DOHH2 (cell line): ENCODE results near the gene ETV6.

Experiments used
- H3F3A ChIP-seq: fragments of 200-600 bp; sonication (generic), shearing (Covaris generic); 2 replicates; pipeline ENCODE4 v1.6.0; 2016; ENCODE audit warnings: antibody characterized with exemption, mild to moderate bottlenecking; ENCODE audit not compliant: control insufficient read depth, insufficient read depth
- H3K27ac ChIP-seq: fragments of 200-600 bp; sonication (generic); 2 replicates; pipeline ENCODE4 v1.5.1; 2014; ENCODE audit warnings: low read depth, mild to moderate bottlenecking, low read length, moderate library complexity
- H3K27me3 ChIP-seq: fragments of 200-600 bp; sonication (generic); 2 replicates; pipeline ENCODE4 v1.6.1; 2014; ENCODE audit warnings: mild to moderate bottlenecking, low read length, mixed read lengths; ENCODE audit not compliant: control insufficient read depth
- H3K36me3 ChIP-seq: fragments of 200-600 bp; sonication (generic); 2 replicates; pipeline ENCODE4 v1.6.1; 2014; ENCODE audit warnings: mild to moderate bottlenecking, low read length, moderate library complexity, mixed read lengths; ENCODE audit not compliant: control insufficient read depth
- H3K4me1 ChIP-seq: fragments of 200-600 bp; sonication (generic); 2 replicates; pipeline ENCODE4 v1.6.1; 2014; ENCODE audit warnings: mild to moderate bottlenecking, low read length, mixed read lengths; ENCODE audit not compliant: control insufficient read depth
- H3K4me2 ChIP-seq: fragments of 200-600 bp; sonication (generic); 2 replicates; pipeline ENCODE4 v1.6.0; 2014; ENCODE audit warnings: mild to moderate bottlenecking, low read length, moderate library complexity
- H3K4me3 ChIP-seq: fragments of 200-600 bp; sonication (generic); 2 replicates; pipeline ENCODE4 v1.5.1; 2014; ENCODE audit warnings: mild to moderate bottlenecking, low read length, mixed read lengths
- H3K79me2 ChIP-seq: fragments of 200-600 bp; sonication (generic); 2 replicates; pipeline ENCODE4 v1.6.1; 2014; ENCODE audit warnings: mild to moderate bottlenecking, low read length, mixed read lengths; ENCODE audit not compliant: control insufficient read depth
- H3K9me2 ChIP-seq: fragments of 200-600 bp; sonication (generic); replicated peaks from 2 replicates; pipeline ENCODE4 v1.6.1; 2014; ENCODE audit warnings: mild to moderate bottlenecking, low read length, mixed read lengths; ENCODE audit not compliant: control insufficient read depth
- H3K9me3 ChIP-seq: fragments of 200-600 bp; sonication (generic); 2 replicates; pipeline ENCODE4 v1.6.1; 2014; ENCODE audit warnings: antibody characterized with exemption, low read length, mixed read lengths; ENCODE audit not compliant: control insufficient read depth, insufficient read depth
- H4K20me1 ChIP-seq: fragments of 200-600 bp; sonication (generic); 2 replicates; pipeline ENCODE4 v1.6.0; 2014; ENCODE audit warnings: low read depth, mild to moderate bottlenecking, antibody characterized with exemption, low read length, moderate library complexity; ENCODE audit not compliant: control insufficient read depth, insufficient read depth
- CTCF ChIP-seq: fragments of 200-600 bp; sonication (generic); IDR thresholded peaks from one replicate; pipeline ENCODE4 v1.5.1; 2014; ENCODE audit warnings: antibody characterized with exemption, mild to moderate bottlenecking, low read depth, low read length; ENCODE audit not compliant: poor library complexity, severe bottlenecking
- EZH2phosphoT487 ChIP-seq: fragments of 200-600 bp; sonication (generic); IDR thresholded peaks from 2 replicates; pipeline ENCODE4 v1.6.1; 2017; ENCODE audit warnings: borderline replicate concordance, mild to moderate bottlenecking, antibody characterized with exemption, low read length, moderate library complexity, mixed read lengths

ETV6 gene

GRCh38 chr12:11834931-11835330, 185.5 kb downstream of the ETV6 start:
- Histone ChIP-seq H3K27ac (no peak overlapping the region), H3F3A (no peaks in the 10 kb centered on the region), H3K36me3 (no peaks in the 10 kb centered on the region), H3K4me3 (no peak overlapping the region), H3K4me2 (no peak overlapping the region), H3K9me2 (no peaks in the 10 kb centered on the region), H3K4me1 (peaks cover 46% of the 10 kb centered on the region), H3K27me3 (no peaks in the 10 kb centered on the region), H3K79me2 (no peaks in the 10 kb centered on the region), H3K9me3 (no peaks in the 10 kb centered on the region), H4K20me1 (no peaks in the 10 kb centered on the region)
- TF ChIP-seq CTCF (no peak), EZH2phosphoT487 (no peak)

- Histone ChIP-seq H3K4me3 (peak overlapping the region; percentile 44), H4K20me1 (no peaks in the 10 kb centered on the region), H3F3A (no peaks in the 10 kb centered on the region), H3K27ac (peak overlapping the region; percentile 34), H3K79me2 (no peaks in the 10 kb centered on the region), H3K9me2 (no peaks in the 10 kb centered on the region), H3K36me3 (no peaks in the 10 kb centered on the region), H3K27me3 (no peaks in the 10 kb centered on the region), H3K4me1 (peaks cover 41% of the 10 kb centered on the region), H3K4me2 (peak overlapping the region; percentile 60), H3K9me3 (no peaks in the 10 kb centered on the region)
- TF ChIP-seq CTCF (no peak), EZH2phosphoT487 (no peak)
These were observed 187.0 kb downstream of the ETV6 start for GRCh38 chr12:11836282-11837151.

GRCh38 chr12:11837216-11837934, 187.9 kb downstream of the ETV6 start:
- Histone ChIP-seq H3F3A (no peaks in the 10 kb centered on the region), H3K27me3 (no peaks in the 10 kb centered on the region), H3K9me2 (no peaks in the 10 kb centered on the region), H3K4me2 (peak overlapping the region; percentile 60), H3K4me1 (peaks cover 41% of the 10 kb centered on the region), H3K36me3 (no peaks in the 10 kb centered on the region), H3K4me3 (no peak overlapping the region), H4K20me1 (no peaks in the 10 kb centered on the region), H3K79me2 (no peaks in the 10 kb centered on the region), H3K27ac (peak overlapping the region; percentile 34; the same call in 1 of the 2 replicates), H3K9me3 (no peaks in the 10 kb centered on the region)
- TF ChIP-seq CTCF (no peak), EZH2phosphoT487 (no peak)
